HepG2 (cell line): Measurements from ENCODE around the gene NTM. TPM values are rescaled to one million over a fixed set of nuclear protein-coding genes. Genes with fewer than 3 reads are reported as not detected.

Experiments
- ATAC-seq: fragments of 200-7000 bp; cut with Tn5 transposase; 3 replicates; pipeline ENCODE4 v1.9.1; 2020; ENCODE audit warnings: mild to moderate bottlenecking, moderate library complexity
- BruUV-seq: library from RNA; stranded (reverse); fragments of 400-500 nt; replicated peaks from 2 replicates; lab custom pipeline; 2021; lab: Mats Ljungman, UMichigan
- CTCF ChIA-PET: fragments of 300-600 bp; formaldehyde crosslinking; extraction: SDS; loops from one replicate; lab custom pipeline; 2021; ENCODE audit warnings: low total read pairs, inconsistent platforms, low intra/inter-chr PET ratio; lab: Yijun Ruan, JAX
- POLR2A ChIA-PET: fragments of 350-600 bp; sonication (Branson Sonifier 250); formaldehyde crosslinking; loops from one replicate; lab custom pipeline; 2020; ENCODE audit warnings: antibody characterized with exemption, inconsistent platforms; lab: Yijun Ruan, JAX
- DNase-seq: peaks from one replicate; pipeline ENCODE4 v3.0.0-alpha.2; 2015; ENCODE audit warnings: low spot score
- FAIRE-seq: peaks from 3 replicates; lab custom pipeline; 2011; peaks lifted over from hg19 to GRCh38; lab: Jason Lieb, UNC
- H2AFZ ChIP-seq: one replicate; pipeline ENCODE4 v1.6.1; 2011; ENCODE audit warnings: low read length, inconsistent platforms
- H3K27ac ChIP-seq: fragments of 300-600 bp; 3 replicates; pipeline ENCODE4 v1.8.0; 2011; ENCODE audit warnings: mixed run types, mild to moderate bottlenecking, mixed read lengths, low read length, inconsistent platforms; ENCODE audit not compliant: insufficient read depth; ENCODE audit errors: extremely low read length
- H3K27me3 ChIP-seq, 2 experiments: fragments of 200-600 bp in 1 of 2; 2 replicates in 1 of 2; 3 replicates in 1 of 2; pipeline versions ENCODE4 v1.6.0 to v1.8.0; 2011; ENCODE audit warnings: low read length in 2 of 2, mild to moderate bottlenecking in 2 of 2, moderate library complexity in 2 of 2, inconsistent platforms in 1 of 2; ENCODE audit not compliant: insufficient read depth in 2 of 2, control insufficient read depth in 1 of 2
- H3K36me3 ChIP-seq, 2 experiments: fragments of 200-600 bp in 1 of 2; replicated peaks in 1 of 2; 2 replicates in 1 of 2; 3 replicates in 1 of 2; pipeline versions ENCODE4 v1.5.1 to v1.8.0; 2011; ENCODE audit warnings: low read length in 2 of 2, inconsistent platforms in 1 of 2; ENCODE audit not compliant: insufficient read depth in 2 of 2, control insufficient read depth in 1 of 2
- H3K4me1 ChIP-seq: 2 replicates; pipeline ENCODE4 v1.5.1; 2012; ENCODE audit warnings: low read length, inconsistent platforms; ENCODE audit not compliant: insufficient read depth
- H3K4me2 ChIP-seq: 2 replicates; pipeline ENCODE4 v1.6.0; 2011; ENCODE audit warnings: low read depth, low read length, inconsistent platforms
- H3K4me3 ChIP-seq, 3 experiments: fragments of 200-600 bp in 1 of 3; sonication (generic), shearing (Covaris generic) in 1 of 3; replicated peaks in 1 of 3; 2 replicates each; pipeline ENCODE4 v1.5.1; 2011 to 2016; ENCODE audit warnings: low read length in 3 of 3, inconsistent platforms in 2 of 3, low read depth in 2 of 3, mild to moderate bottlenecking in 2 of 3, control low read depth in 1 of 3, mixed read lengths in 1 of 3; ENCODE audit not compliant: insufficient read depth in 1 of 3
- H3K79me2 ChIP-seq: one replicate; pipeline ENCODE4 v1.6.1; 2011; ENCODE audit warnings: low read length, inconsistent platforms; ENCODE audit not compliant: insufficient read depth
- H3K9ac ChIP-seq: 2 replicates; pipeline ENCODE4 v1.6.0; 2011; ENCODE audit warnings: mild to moderate bottlenecking, low read depth, low read length, inconsistent platforms; ENCODE audit not compliant: insufficient read depth
- H3K9me3 ChIP-seq: 2 replicates; pipeline ENCODE4 v1.5.1; 2012; ENCODE audit warnings: mild to moderate bottlenecking, low read length
- H4K20me1 ChIP-seq: 2 replicates; pipeline ENCODE4 v1.6.0; 2011; ENCODE audit warnings: inconsistent platforms, mild to moderate bottlenecking, low read length, moderate library complexity; ENCODE audit not compliant: insufficient read depth
- BRD4 ChIP-seq: sonication (generic); formaldehyde crosslinking; IDR thresholded peaks from 2 replicates; pipeline ENCODE4 v1.4.0; 2020; ENCODE audit warnings: missing genetic modification reagents
- FIP1L1 ChIP-seq: fragments of 200-400 bp; formaldehyde crosslinking; IDR thresholded peaks from 2 replicates; pipeline ENCODE4 v1.6.1; 2018; ENCODE audit warnings: low read depth, mild to moderate bottlenecking, low read length, moderate library complexity, borderline replicate concordance; ENCODE audit not compliant: insufficient read depth
- GTF3A ChIP-seq: sonication (generic); formaldehyde crosslinking; conservative IDR thresholded peaks from 2 replicates; pipeline ENCODE4 v1.4.0; 2020; ENCODE audit warnings: mild to moderate bottlenecking, missing genetic modification reagents
- ZNF10 ChIP-seq: sonication (generic); formaldehyde crosslinking; IDR thresholded peaks from 2 replicates; pipeline ENCODE4 v1.4.0; 2020; ENCODE audit warnings: mild to moderate bottlenecking, low read depth, missing genetic modification reagents, borderline replicate concordance
- ZNF431 ChIP-seq: sonication (generic); formaldehyde crosslinking; IDR thresholded peaks from 2 replicates; pipeline ENCODE4 v1.9.0; 2022; ENCODE audit warnings: missing genetic modification reagents, low read depth, mild to moderate bottlenecking, borderline replicate concordance
- ZNF562 ChIP-seq: sonication (generic); formaldehyde crosslinking; IDR thresholded peaks from 2 replicates; pipeline ENCODE4 v1.8.0; 2022; ENCODE audit warnings: missing genetic modification reagents, borderline replicate concordance
- WGBS: methylation state at CpG from one replicate; pipeline ENCODE4 v1.1.6; 2017; ENCODE audit warnings: low lambda C conversion rate; 5-methylcytosine and 5-hydroxymethylcytosine counted together
- in situ Hi-C: cut with HindIII; loops from 2 replicates; pipeline ENCODE4 v1.10.0; 2017; ENCODE audit warnings: low pct_unique_long_range_greater_than_20kb; ENCODE audit not compliant: extremely low pct_ligation_motif_present
- intact Hi-C: fragments of 100-400 bp; cut with micrococcal nuclease; formaldehyde crosslinking; loops from one replicate; pipeline ENCODE4 v1.10.0; 2022; ENCODE audit not compliant: unreplicated experiment
- polyA plus RNA-seq, 8 experiments: library from polyadenylated mRNA; depleted of rRNA in 3 of 8; stranded (reverse) in 7 of 8; unstranded in 1 of 8; fragments of >200 nt; fragmentation: Illumina TruSeq in 4 of 8; extraction: Trizol in 4 of 8; gene quantifications; 2 replicates each; pipeline versions ENCODE4 v1.2.1 to v1.2.3, GENCODE V29; 2011 to 2016; ENCODE audit warnings: low read depth in 4 of 8, missing spikeins in 1 of 8, mixed read lengths in 1 of 8; ENCODE audit not compliant: insufficient read depth in 1 of 8
- total RNA-seq, 5 experiments: library from RNA; depleted of rRNA; stranded (reverse); fragments of >200 nt; fragmentation: Illumina TruSeq; extraction: Trizol; gene quantifications; 2 replicates each; pipeline ENCODE4 v1.2.3, GENCODE V29; 2016; ENCODE audit warnings: low read depth in 1 of 5
- TF ChIP-seq, protein P1 (sequence below): sonication (generic); formaldehyde crosslinking; IDR thresholded peaks from 2 replicates; pipeline ENCODE4 v1.4.0; 2020; ENCODE audit warnings: missing genetic modification reagents, borderline replicate concordance

The NTM gene
- total and polyA plus RNA-seq, 2 of the 13 experiments (the other 11 are each of a cell fraction or from before 2014, with no cell fraction given), result not detected

GRCh38 chr11:132049205-132049604 lies 678.8 kb downstream of the NTM start:
- no TSS peak for BruUV-seq
- WGBS, result 22% methylated on average over 3 of the region's 4 CpGs
- H3K4me3 ChIP-seq, result no peak overlapping the region

More at GRCh38 chr11:132049205-132049604, 678.8 kb downstream of the NTM start:
- Histone ChIP-seq H3K27me3 (no peaks in the 10 kb centered on the region), H3K27ac (no peak overlapping the region), H3K79me2 (no peaks in the 10 kb centered on the region), H3K4me1 (no peaks in the 10 kb centered on the region), H3K9ac (no peak overlapping the region), H3K4me2 (no peak overlapping the region), H3K9me3 (no peaks in the 10 kb centered on the region), H3K36me3 (no peaks in the 10 kb centered on the region), H4K20me1 (no peaks in the 10 kb centered on the region), H2AFZ (no peak overlapping the region)
- intact Hi-C loops (no loop called here), in situ Hi-C loops (loop anchor here (25.0 kb wide), 1 partner anchor 312 kb away; no protein-coding TSS in a partner anchor)
- DNase-seq (no peak), ATAC-seq (no peak), FAIRE-seq (no peak)
- ChIA-PET CTCF (no interaction called here), POLR2A (no interaction called here)
- no peak for TF ChIP-seq GTF3A (CRISPR knock-in tag)
- no peak for TF ChIP-seq ZNF431 (CRISPR knock-in tag)
- no peak for TF ChIP-seq ZNF562 (CRISPR knock-in tag)
- TF ChIP-seq FIP1L1, result no peak
- TF ChIP-seq, protein P1, sequence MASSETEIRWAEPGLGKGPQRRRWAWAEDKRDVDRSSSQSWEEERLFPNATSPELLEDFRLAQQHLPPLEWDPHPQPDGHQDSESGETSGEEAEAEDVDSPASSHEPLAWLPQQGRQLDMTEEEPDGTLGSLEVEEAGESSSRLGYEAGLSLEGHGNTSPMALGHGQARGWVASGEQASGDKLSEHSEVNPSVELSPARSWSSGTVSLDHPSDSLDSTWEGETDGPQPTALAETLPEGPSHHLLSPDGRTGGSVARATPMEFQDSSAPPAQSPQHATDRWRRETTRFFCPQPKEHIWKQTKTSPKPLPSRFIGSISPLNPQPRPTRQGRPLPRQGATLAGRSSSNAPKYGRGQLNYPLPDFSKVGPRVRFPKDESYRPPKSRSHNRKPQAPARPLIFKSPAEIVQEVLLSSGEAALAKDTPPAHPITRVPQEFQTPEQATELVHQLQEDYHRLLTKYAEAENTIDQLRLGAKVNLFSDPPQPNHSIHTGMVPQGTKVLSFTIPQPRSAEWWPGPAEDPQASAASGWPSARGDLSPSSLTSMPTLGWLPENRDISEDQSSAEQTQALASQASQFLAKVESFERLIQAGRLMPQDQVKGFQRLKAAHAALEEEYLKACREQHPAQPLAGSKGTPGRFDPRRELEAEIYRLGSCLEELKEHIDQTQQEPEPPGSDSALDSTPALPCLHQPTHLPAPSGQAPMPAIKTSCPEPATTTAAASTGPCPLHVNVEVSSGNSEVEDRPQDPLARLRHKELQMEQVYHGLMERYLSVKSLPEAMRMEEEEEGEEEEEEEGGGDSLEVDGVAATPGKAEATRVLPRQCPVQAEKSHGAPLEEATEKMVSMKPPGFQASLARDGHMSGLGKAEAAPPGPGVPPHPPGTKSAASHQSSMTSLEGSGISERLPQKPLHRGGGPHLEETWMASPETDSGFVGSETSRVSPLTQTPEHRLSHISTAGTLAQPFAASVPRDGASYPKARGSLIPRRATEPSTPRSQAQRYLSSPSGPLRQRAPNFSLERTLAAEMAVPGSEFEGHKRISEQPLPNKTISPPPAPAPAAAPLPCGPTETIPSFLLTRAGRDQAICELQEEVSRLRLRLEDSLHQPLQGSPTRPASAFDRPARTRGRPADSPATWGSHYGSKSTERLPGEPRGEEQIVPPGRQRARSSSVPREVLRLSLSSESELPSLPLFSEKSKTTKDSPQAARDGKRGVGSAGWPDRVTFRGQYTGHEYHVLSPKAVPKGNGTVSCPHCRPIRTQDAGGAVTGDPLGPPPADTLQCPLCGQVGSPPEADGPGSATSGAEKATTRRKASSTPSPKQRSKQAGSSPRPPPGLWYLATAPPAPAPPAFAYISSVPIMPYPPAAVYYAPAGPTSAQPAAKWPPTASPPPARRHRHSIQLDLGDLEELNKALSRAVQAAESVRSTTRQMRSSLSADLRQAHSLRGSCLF (CRISPR knock-in tag), result no peak
- no peak for TF ChIP-seq ZNF10 (CRISPR knock-in tag)
- TF ChIP-seq BRD4 (CRISPR knock-in tag), result no peak
